Raji (cell line): ENCODE data around the gene CFAP100.

ENCODE experiments used
- POLR2A ChIP-seq: IDR thresholded peaks from 2 replicates; pipeline ENCODE4 v1.6.1; 2011; ENCODE audit warnings: low read depth, low read length, control low read depth; ENCODE audit not compliant: insufficient read depth

CFAP100 gene

DNA sequence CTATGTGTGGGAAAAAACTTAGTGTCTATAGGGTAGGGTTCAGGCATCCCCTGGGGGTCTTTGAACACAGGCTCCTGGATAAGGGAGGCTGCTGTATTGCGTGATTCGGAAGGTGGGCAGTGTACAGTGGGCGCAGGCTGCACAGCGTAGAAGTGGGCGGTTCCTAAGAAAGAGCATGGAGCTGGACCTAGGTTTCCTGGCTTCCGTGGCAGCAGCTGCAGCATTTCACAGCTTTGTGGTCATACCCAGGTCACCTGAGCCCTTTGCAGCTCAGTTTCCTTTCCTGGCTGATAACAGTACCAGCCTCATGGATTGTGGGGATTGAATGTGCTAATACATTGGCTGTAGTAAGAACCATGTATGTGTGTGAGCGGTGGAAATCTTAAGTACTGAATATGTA is 22.2 kb downstream of the CFAP100 start:
- TF ChIP-seq POLR2A, result no peak

DNA sequence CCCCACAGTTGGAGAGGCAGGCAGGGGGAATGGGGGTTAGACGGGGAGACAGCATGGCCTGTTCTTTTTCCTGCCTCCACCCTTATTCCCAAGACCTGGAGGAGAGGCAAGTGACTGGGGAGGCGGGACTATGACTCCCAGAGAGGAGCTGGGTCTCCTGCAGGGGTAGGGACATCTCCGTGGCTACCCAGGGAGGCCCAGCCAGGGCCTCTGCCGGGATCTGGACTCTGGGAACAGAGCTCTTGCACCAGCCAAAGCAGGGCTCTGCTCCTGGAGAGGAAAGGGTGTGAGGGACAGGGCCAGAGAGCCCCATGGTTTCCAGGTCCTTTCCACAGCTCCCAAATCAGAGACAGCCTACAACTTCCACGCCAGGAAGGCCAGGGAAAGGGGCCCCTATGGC is 22.8 kb downstream of the CFAP100 start:
- TF ChIP-seq POLR2A, result no peak

DNA sequence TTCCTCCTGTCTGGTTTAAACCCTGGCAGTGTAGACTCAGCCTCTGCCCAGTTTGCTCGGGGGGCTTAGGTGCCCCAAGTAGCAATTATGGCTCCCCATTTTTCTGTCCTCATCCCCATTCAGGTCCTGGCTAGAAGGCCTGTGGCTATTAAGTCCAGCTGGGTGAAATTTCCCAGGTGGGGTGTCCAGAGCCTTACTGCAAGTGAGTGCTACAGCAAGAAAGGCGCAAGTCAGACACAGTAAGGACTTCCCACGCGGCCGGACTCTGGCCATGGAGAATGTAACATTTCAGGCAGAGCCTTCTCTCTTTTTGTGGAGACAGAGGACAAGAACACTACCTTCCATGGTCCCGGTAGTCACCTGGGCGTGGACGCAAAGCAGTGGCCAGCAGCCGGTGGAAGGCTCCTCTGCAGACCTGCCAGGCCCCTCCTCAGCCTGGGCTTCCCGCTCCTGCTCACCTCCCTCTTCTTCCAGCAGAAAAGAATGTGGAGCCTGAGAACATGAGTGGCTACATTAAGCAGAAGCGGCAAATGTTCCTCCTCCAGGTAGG is 23.3 kb downstream of the CFAP100 start:
- TF ChIP-seq POLR2A, result no peak

DNA sequence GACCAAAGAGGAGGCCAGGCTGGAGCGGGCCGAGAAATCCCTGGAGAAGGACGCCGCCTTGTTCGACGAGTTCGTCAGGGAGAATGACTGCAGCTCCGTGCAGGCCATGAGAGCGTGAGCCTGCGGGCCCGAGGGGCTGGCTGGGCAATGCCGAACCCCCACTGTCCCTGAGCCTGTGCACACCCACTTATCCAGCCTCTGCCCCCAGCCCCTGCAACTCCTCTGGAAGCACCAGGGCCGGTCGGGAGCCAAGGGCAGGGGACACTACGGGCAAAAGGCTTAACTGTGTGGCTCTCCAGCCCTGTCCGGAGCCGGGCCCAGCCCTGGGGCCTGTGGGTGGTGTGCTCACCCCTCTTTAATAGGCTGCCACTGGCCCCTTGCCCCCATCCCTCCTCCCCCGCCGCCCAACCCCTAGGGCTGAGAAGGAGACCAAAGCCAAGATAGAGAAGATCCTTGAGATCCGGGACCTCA is 24.0 kb downstream of the CFAP100 start:
- TF ChIP-seq POLR2A, result no peak

DNA sequence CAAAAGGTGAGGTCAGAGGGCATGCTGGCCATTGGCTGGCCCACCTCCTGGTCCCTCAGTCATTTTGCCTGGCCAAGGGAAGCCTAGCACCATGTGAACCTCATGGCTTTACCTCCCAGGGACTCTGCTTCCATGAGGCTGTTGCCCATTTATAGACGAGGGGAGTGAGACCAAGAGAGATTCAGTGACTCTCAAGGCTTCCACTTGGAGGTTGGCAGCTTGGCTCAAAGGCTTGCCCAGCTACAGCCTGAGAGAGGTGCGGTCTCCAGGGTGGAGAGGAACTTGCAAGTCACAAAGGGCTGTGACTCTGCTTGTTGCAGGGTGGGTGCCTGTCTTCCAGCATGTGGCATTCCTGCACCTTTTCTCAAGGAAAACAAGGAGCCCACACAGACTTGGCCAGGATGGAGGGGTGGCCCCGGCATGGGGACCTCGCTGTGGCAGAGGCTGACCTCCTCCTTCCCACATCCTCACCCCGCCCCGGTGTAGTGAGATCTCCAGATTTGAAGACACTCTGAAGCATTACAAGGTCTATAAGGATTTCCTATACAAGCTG is 24.5 kb downstream of the CFAP100 start:
- TF ChIP-seq POLR2A, result no peak

DNA sequence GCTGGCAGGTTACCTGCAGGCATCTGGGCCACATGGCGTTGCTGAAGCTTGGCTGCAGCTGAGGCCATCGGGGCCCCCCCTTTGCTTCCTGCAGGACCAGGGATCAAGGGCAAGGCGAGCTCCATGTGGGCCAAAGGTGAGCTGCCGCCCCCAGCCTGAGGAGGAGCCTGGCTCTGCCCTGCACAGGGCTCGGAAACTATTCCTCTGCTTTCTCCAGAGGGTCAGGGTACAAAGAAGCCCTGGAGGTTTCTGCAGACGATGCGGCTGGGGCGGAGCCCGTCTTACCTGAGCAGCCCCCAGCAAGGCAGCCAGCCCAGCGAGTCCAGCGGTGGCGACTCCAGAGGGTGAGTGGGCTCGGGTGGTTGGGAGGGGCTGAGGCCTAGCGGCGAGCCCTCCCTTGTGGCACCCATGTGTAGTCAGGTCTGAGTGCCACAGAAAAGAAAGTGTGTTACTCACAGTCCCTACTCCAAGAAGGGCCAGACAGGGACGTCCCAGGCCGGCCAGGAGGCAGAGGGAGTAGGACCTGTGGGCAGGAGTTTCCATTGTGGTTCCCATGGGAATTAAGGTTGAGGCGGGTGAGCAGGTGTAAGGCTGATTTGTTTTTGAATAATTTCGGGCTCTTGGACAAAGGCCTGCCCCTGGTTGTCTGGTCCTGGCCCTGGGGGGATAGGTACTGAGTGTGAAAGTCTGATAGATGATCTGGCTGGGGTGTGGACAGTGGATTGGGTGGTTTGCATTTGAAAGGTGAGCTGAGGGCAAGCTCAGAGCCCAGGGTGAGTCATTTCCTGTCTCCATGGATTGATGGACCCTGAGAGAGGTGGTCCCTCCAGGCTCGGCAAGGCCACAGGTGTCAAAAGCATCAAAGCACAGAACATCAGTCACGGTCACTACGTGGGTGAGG is 25.4 kb downstream of the CFAP100 start:
- no peak for TF ChIP-seq POLR2A

DNA sequence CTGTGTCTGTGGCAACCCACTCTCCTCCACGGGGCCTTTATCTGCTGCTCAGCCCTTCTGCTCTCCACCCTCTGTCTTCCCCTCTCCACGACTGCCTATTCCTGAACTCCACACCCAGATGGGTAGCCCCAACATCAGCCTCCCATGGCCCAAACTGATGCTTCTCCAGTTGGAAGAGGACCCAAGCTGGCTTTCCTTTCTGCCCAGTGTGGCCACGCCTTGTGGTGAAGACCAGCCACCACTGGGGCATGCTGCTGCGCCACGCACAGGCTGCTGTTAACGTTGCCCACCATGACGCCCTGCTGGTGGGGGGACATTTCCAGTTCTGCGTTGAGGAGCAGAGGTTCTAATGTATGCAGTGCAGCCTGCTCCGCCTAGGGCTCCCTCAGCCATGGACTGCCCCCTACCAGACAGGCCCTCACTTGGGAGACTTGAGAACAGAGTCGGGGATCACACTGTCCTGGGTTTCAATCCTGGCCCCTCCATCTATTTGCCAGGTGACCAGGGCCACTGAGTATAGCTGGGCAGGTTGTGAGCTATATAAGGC is 26.9 kb downstream of the CFAP100 start:
- no peak for TF ChIP-seq POLR2A

DNA sequence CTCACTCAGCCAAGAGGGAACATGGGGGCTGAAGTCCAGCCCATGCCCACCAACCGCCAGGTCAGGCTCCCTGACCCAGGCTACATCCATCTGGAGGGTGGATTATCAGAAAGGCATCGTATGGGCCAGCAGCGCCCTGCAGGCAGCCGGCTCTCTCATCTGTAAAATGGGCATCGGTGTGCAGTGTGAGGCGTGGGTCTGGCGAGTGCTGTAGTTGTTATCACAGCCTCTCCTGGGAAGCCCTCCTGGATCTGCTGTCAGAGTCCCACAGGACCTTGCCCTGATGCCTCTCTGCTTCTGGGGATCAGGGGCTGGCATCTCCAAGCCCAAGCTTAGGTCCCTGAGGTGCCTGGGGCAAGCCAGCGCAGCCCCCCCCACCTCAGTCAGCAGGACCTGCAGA is 27.4 kb downstream of the CFAP100 start:
- TF ChIP-seq POLR2A, result no peak

DNA sequence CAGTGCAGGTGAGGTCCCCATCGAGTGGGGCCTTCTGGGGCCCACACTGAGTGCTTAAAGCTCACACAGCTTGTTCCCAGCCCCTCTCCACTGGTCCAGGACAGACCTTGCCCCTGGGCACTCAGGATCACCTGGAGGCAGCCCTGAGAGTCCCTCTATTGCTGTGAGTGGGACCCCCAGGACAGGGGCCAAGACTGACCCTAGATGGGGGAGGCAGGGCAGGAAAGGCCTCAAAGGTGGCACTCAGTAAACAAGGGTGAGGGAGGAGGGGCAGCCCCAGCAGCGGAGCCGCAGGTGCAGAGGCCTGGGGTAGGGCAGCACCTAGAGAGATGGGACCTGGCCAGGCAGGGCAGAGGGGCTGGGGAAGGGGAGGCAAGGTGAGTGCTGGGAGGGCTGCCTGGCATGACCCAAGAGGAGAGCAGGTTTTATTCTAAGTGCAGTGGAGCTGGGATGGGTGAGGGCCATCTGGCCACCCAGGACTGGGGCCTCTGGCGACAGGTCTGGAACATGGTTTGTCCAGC is 27.9 kb downstream of the CFAP100 start:
- TF ChIP-seq POLR2A, result no peak

DNA sequence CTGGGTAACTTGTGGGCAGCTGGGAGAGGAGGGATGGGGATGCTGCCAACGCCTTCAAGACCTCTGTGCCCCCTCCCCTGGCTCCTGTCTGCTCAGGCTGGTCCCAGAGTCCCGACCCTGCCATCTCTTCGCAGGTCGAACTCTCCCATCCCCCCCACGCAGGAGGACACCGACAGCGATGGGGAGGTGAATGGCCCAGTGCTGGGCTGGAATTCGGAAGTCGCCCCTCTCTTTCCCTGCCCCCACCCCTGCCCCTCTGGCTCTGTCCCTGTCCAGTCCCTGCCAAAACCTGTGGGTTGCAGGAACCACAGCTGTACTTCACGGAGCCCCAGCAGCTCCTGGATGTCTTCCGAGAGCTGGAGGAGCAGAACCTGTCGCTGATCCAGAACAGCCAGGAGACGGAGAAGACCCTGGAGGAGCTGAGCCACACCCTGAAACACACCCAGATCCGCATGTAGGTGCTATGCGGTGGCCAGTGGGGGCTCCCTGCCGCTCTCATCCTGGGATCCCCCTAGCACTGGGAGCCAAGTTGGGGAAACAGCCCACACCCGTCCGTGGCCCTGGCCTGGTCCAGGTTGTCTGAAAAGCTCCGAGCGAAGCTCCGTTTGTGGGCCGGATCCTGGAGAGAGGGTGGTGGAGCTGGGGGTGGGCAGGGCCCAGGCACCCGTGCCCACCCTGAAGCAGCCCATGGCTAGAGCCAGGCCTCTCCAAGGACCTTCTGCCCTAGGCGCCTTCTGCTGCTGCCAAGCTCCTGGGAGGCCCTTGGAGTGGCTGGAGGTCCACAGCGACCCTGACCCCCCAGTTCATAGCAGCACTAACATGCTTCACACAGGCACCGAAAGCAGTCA is 28.7 kb downstream of the CFAP100 start:
- TF ChIP-seq POLR2A, result no peak

DNA sequence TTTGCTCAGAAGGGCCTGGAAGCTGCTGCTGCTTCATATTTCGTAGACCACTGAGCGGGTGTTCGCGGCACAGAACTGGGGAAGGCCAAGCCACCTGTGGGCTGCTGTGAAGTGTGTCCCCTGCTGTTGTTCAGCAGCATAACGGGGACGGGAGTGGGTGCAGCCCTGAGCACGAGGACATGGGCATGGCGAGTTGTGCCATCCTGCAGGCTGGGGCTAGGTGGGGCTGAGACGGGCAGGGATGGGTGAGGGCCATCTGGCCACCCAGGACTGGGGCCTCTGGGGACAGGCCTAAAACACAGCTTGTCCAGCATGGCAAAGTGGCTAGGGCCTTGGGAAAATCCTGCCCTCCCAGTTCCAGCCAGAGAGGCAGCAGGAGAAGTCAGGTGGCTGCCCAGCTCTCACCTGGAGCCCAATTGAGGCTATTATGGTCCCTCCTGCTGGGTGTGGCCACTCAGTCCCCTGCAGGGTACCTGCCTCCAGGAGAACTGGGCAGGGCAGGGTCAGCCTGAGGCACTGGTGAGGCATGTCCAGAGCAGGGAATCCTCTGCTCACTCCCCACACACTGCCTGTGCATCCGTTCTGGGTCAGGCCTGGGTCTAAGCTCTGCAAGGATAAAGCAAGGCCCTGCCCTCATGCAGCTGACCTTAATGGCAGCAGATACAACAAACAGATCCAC is 29.5 kb downstream of the CFAP100 start:
- TF ChIP-seq POLR2A, result no peak

DNA sequence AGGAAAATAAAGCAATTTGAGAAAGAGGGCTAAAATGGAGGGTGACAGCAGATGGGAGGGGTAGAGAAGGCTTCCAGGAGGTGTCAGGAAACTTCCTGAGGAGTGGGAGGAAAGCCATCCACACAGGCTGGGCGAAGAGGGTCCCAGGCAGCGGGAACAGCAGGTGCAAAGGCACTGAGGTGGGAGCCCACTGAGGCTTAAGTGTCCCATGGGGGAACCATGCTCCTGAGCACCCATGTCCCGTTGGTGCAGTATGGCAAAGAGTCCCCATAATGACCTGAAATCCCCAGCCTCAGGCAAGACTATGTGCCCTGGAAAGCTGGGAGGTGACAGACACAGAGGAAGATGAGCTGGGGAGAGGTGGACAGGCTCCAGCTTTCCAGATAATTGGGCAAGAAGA is 30.0 kb downstream of the CFAP100 start:
- no peak for TF ChIP-seq POLR2A

DNA sequence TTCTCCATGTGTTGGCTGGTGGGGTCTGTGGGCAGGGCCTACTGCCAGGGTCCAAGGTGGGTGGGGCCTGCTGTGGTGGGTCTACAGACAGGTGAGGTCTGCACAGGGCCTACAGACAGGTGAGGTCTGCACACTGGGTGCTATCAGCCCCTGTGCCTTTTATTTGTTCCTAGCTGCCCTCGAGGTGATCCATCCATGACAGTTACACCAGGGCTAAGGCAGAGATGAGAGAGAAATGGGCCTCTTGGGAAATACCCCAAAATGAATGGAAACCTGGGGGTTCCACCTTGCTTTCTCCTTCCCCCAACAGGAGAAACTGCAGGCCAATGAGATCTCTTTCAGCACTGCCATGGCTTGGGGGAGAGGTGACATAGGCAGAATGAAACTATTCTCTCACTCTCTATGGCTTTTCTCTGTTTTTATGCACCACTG is 36.4 kb downstream of the CFAP100 start:
- TF ChIP-seq POLR2A, result no peak
